Small intestine (tissue), 16 donors: Measurements from ENCODE around the gene RBM7. TPM values are rescaled to one million over a fixed set of nuclear protein-coding genes. Genes with fewer than 3 reads are reported as not detected.

Experiments used
- DNase-seq, 2 donors: peaks; one replicate each; pipeline versions ENCODE4 v3.0.0 to v3.0.0-alpha.2; 2013
- FAIRE-seq: peaks from 2 replicates; lab custom pipeline; 2012; peaks lifted over from hg19 to GRCh38; lab: Jason Lieb, UNC
- H3K27ac ChIP-seq, 3 donors: one replicate each; pipeline ENCODE4 v1.5.1; 2013; ENCODE audit warnings: low read length in 2 of 3, mild to moderate bottlenecking in 2 of 3, control low read depth in 1 of 3, inconsistent platforms in 1 of 3, low read depth in 1 of 3, moderate library complexity in 1 of 3
- H3K27me3 ChIP-seq, 3 donors: one replicate each; pipeline ENCODE4 v1.6.1; 2013; ENCODE audit warnings: low read length in 3 of 3, inconsistent platforms in 1 of 3; ENCODE audit not compliant: control insufficient read depth in 3 of 3, insufficient read depth in 3 of 3
- H3K36me3 ChIP-seq, 3 donors: one replicate each; pipeline ENCODE4 v1.6.1; 2013; ENCODE audit warnings: low read length in 3 of 3, inconsistent platforms in 1 of 3, low read depth in 1 of 3, mild to moderate bottlenecking in 1 of 3, moderate library complexity in 1 of 3; ENCODE audit not compliant: control insufficient read depth in 3 of 3, insufficient read depth in 2 of 3
- H3K4me1 ChIP-seq, 3 donors: one replicate each; pipeline ENCODE4 v1.6.1; 2013; ENCODE audit warnings: low read length in 2 of 3, inconsistent platforms in 1 of 3, low read depth in 1 of 3, mild to moderate bottlenecking in 1 of 3, moderate library complexity in 1 of 3; ENCODE audit not compliant: control insufficient read depth in 3 of 3, insufficient read depth in 2 of 3
- H3K4me3 ChIP-seq, 3 donors: one replicate each; pipeline ENCODE4 v1.5.1; 2013; ENCODE audit warnings: low read length in 3 of 3, control low read depth in 1 of 3, inconsistent platforms in 1 of 3, low read depth in 1 of 3, mild to moderate bottlenecking in 1 of 3, moderate library complexity in 1 of 3
- H3K9me3 ChIP-seq, 2 donors: one replicate each; pipeline ENCODE4 v1.6.1; 2013; ENCODE audit warnings: low read depth in 1 of 2, low read length in 1 of 2; ENCODE audit not compliant: control insufficient read depth in 2 of 2, insufficient read depth in 1 of 2
- WGBS, 3 donors: extraction: QIAGEN DNeasy Blood & Tissue Kit; methylation state at CpG; one replicate each; pipeline ENCODE4 v1.1.7; 2013; 5-methylcytosine and 5-hydroxymethylcytosine counted together
- long read RNA-seq, 10 donors: transcript quantifications; one replicate each; lab custom pipeline, GENCODE V29; 2026
- polyA plus RNA-seq, 4 donors: library from polyadenylated mRNA; stranded (reverse) in 3 of 4; unstranded in 1 of 4; fragments of 200-250 nt in 3 of 4; fragments of 120-200 nt in 1 of 4; gene quantifications; one replicate each; pipeline versions ENCODE4 v1.2.1 to v1.2.3, GENCODE V29; 2013
- donor health status: healthy with polysubstance abuse.
- donor health status: control.
- donor health status: control.
- donor health status: Bipolar disorder and iron deficiency.
- donor health status: healthy.

The RBM7 gene
- 10 to 100 TPM; 17.0 to 43.8 (median 21.1) TPM for polyA plus RNA-seq
- long read RNA-seq, donor 1, full-length matches to known transcripts = 40 of 40 reads
- long read RNA-seq, donor 1, partial matches to known transcripts = 0 of 40 reads
- long read RNA-seq, donor 1, other reads (novel, unspliced or antisense) = 0 of 40 reads
- long read RNA-seq, donor 2, full-length matches to known transcripts = 7 of 7 reads
- long read RNA-seq, donor 2, partial matches to known transcripts = 0 of 7 reads
- long read RNA-seq, donor 2, other reads (novel, unspliced or antisense) = 0 of 7 reads
- long read RNA-seq, donor 3, full-length matches to known transcripts = 6 of 6 reads
- long read RNA-seq, donor 3, partial matches to known transcripts = 0 of 6 reads
- long read RNA-seq, donor 3, other reads (novel, unspliced or antisense) = 0 of 6 reads
- long read RNA-seq, donor 4, partial matches to known transcripts = 0 of 2 reads
- long read RNA-seq, donor 4, other reads (novel, unspliced or antisense) = 0 of 2 reads
- long read RNA-seq, donor 5, full-length matches to known transcripts = 2 of 2 reads
- long read RNA-seq, donor 5, partial matches to known transcripts = 0 of 2 reads
- long read RNA-seq, donor 5, other reads (novel, unspliced or antisense) = 0 of 2 reads
- long read RNA-seq, donor 6, full-length matches to known transcripts = 20 of 20 reads
- long read RNA-seq, donor 6, partial matches to known transcripts = 0 of 20 reads
- long read RNA-seq, donor 6, other reads (novel, unspliced or antisense) = 0 of 20 reads
- long read RNA-seq, donor 7 = 0 reads
- long read RNA-seq, donor 8 = 0 reads
- long read RNA-seq, donor 9, full-length matches to known transcripts = 6 of 6 reads
- long read RNA-seq, donor 9, partial matches to known transcripts = 0 of 6 reads
- long read RNA-seq, donor 9, other reads (novel, unspliced or antisense) = 0 of 6 reads
- long read RNA-seq, donor 10, full-length matches to known transcripts = 26 of 26 reads
- long read RNA-seq, donor 10, partial matches to known transcripts = 0 of 26 reads
- long read RNA-seq, donor 10, other reads (novel, unspliced or antisense) = 0 of 26 reads

- no peaks in the 10 kb centered on the region for H3K9me3 ChIP-seq
- DNase-seq (peak; percentile 99), FAIRE-seq (no peak)
- WGBS, 3 donors = 1% methylated on average over 65 of the region's 65 CpGs
- H3K27me3 ChIP-seq = no peaks in the 10 kb centered on the region
- peaks cover 0 to 2% (median 0%) of the 10 kb centered on the region in 3 donors for H3K36me3 ChIP-seq
- H3K4me1 ChIP-seq = peaks cover 0 to 8% (median 4%) of the 10 kb centered on the region in 3 donors
- peak within 1 kb of the TSS; percentile 76 to 98 (median 97) for H3K4me3 ChIP-seq
- H3K27ac ChIP-seq = peak within 1 kb of the TSS; percentile 98 to 99 (median 98)
These were observed at the start of gene RBM7, which contains the start of gene C11orf71 for GRCh38 chr11:114400216-114400914. RBM7 (plus strand) TSS chr11:114400666; CDS start chr11:114400672, 6 bp downstream. C11orf71 (minus strand) TSS chr11:114400511; CDS start chr11:114400331, 180 bp downstream.

- no peaks in the 10 kb centered on the region for H3K27me3 ChIP-seq
- WGBS, 3 donors = 78 to 87% (median 87%) methylated on average over 3 of the region's 3 CpGs
- H3K4me1 ChIP-seq = no peaks in the 10 kb centered on the region
- no peaks in the 10 kb centered on the region for H3K9me3 ChIP-seq
- H3K4me3 ChIP-seq = no peak overlapping the region
- H3K27ac ChIP-seq = no peak overlapping the region
- DNase-seq (no peak), FAIRE-seq (no peak)
- no peaks in the 10 kb centered on the region for H3K36me3 ChIP-seq
These were observed 47.0 kb upstream of the RBM7 start for GRCh38 chr11:114353443-114353842.

GRCh38 chr11:114354076-114354475 lies 46.4 kb upstream of the RBM7 start:
- H3K4me1 ChIP-seq = no peaks in the 10 kb centered on the region
- H3K27me3 ChIP-seq = no peaks in the 10 kb centered on the region
- H3K36me3 ChIP-seq = no peaks in the 10 kb centered on the region
- FAIRE-seq = no peak
- H3K27ac ChIP-seq = no peak overlapping the region
- no peak for DNase-seq
- H3K9me3 ChIP-seq = no peaks in the 10 kb centered on the region
- H3K4me3 ChIP-seq = no peak overlapping the region
- WGBS, 3 donors = 74 to 85% (median 76%) methylated on average over 3 of the region's 3 CpGs

GRCh38 chr11:114358716-114359115 lies 41.8 kb upstream of the RBM7 start:
- no peak overlapping the region for H3K4me3 ChIP-seq
- FAIRE-seq = no peak
- H3K27ac ChIP-seq = no peak overlapping the region
- no peaks in the 10 kb centered on the region for H3K9me3 ChIP-seq
- H3K36me3 ChIP-seq = no peaks in the 10 kb centered on the region
- no peaks in the 10 kb centered on the region for H3K27me3 ChIP-seq
- WGBS, 3 donors = 54 to 72% (median 63%) methylated on average over 1 of the region's 1 CpG
- no peaks in the 10 kb centered on the region for H3K4me1 ChIP-seq
- DNase-seq = no peak

GRCh38 chr11:114359342-114359741 lies 41.1 kb upstream of the RBM7 start:
- Histone ChIP-seq H3K36me3 (no peaks in the 10 kb centered on the region), H3K27me3 (no peaks in the 10 kb centered on the region), H3K9me3 (no peaks in the 10 kb centered on the region), H3K27ac (no peak overlapping the region), H3K4me1 (no peaks in the 10 kb centered on the region), H3K4me3 (no peak overlapping the region)
- FAIRE-seq = no peak
- DNase-seq = no peak

- no peaks in the 10 kb centered on the region for H3K4me1 ChIP-seq
- 72 to 80% (median 74%) methylated on average over 4 of the region's 4 CpGs for WGBS, 3 donors
These were observed 38.1 kb upstream of the RBM7 start for GRCh38 chr11:114362326-114362725.

GRCh38 chr11:114362958-114363357 lies 37.5 kb upstream of the RBM7 start:
- 33 to 63% (median 45%) methylated on average over 3 of the region's 3 CpGs for WGBS, 3 donors
- no peaks in the 10 kb centered on the region for H3K9me3 ChIP-seq
- FAIRE-seq = no peak
- DNase-seq = no peak
- H3K4me1 ChIP-seq = no peaks in the 10 kb centered on the region
- no peak overlapping the region for H3K4me3 ChIP-seq
- no peaks in the 10 kb centered on the region for H3K36me3 ChIP-seq
- no peaks in the 10 kb centered on the region for H3K27me3 ChIP-seq
- H3K27ac ChIP-seq = no peak overlapping the region

More at GRCh38 chr11:114362326-114362725, 38.1 kb upstream of the RBM7 start:
- H3K27ac ChIP-seq = no peak overlapping the region
- H3K4me3 ChIP-seq = no peak overlapping the region
- DNase-seq (no peak), FAIRE-seq (no peak)
- H3K36me3 ChIP-seq = no peaks in the 10 kb centered on the region
- H3K9me3 ChIP-seq = no peaks in the 10 kb centered on the region
- H3K27me3 ChIP-seq = no peaks in the 10 kb centered on the region
